ENCODE results near the gene ZW10. TPM values are rescaled to one million over a fixed set of nuclear protein-coding genes. Genes with fewer than 3 reads are reported as not detected.

ZW10 gene
- polyA plus RNA-seq, 3 donors, result 3.3 to 13.1 (median 10.2) TPM

DNA sequence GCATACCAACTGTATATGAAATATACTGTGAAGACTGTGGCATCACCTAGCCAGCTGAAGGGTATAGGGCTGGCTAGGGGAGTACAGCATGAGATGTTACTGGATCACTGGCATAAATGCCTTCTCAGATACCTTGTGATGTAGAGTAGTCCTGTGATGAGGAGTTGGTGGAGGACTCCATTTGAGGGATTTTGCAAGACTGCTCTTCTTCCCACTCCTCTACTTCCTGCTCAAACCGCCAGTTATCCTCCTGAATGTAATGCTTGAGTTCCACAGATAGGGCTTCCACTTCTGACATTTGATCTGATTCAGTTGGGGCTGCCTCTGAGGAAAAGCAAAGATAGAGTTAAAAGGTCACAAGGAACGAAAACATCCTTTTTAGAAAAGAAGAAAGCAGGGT, 35.4 kb upstream of the ZW10 start:
- H3K36me3 ChIP-seq (replicated peaks in 1 of 2; ENCODE audit: control insufficient read depth in 1 of 2, insufficient read depth in 2 of 2, low read length in 2 of 2), result peaks cover 48 to 92% of the 10 kb centered on the region in 2 donors

DNA sequence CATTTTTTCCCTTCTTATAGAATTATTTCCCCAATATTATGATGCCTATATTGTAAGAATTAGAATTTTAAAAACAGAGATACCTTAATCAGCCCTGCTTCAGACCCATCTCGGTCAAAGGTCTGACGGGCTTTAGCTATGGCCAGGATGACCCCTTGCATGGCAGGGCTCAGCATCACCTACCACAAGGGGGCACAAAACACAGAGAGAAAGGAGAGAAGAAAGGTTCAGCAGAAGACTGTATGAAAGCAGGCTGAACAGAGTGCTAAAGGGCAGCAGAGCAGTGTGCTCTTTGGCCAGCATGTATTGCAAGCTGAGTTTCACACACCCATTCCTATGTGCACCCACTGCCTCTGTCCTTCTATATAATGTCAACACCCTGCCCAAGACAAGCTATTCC, 32.9 kb upstream of the ZW10 start:
- no peaks in the 10 kb centered on the region for H3K79me2 ChIP-seq (ENCODE audit: insufficient read depth, low read length)
- H3K4me3 ChIP-seq (replicated peaks in 1 of 3; ENCODE audit: low read depth in 2 of 3, low read length in 3 of 3), result no peak overlapping the region
- H3K27me3 ChIP-seq (ENCODE audit: control insufficient read depth in 2 of 2, insufficient read depth in 2 of 2, low read length in 2 of 2), result no peaks in the 10 kb centered on the region
- no peaks in the 10 kb centered on the region for H3K27me3 Mint-ChIP-seq (ENCODE audit: low read depth in 3 of 3)
- H3K36me3 Mint-ChIP-seq, result peaks cover 69 to 72% of the 10 kb centered on the region in 2 donors
- no peaks in the 10 kb centered on the region for H3K9me3 Mint-ChIP-seq
- H3K36me3 ChIP-seq (replicated peaks in 1 of 2; ENCODE audit: control insufficient read depth in 1 of 2, insufficient read depth in 2 of 2, low read length in 2 of 2), result peaks cover 61 to 96% of the 10 kb centered on the region in 2 donors
- no peaks in the 10 kb centered on the region for H4K20me1 ChIP-seq (ENCODE audit: insufficient read depth, low read length)
- H3K27ac ChIP-seq (ENCODE audit: low read depth in 1 of 2, low read length in 2 of 2), result no peak overlapping the region
- H3K9me3 ChIP-seq (replicated peaks in 1 of 2; ENCODE audit: control insufficient read depth in 1 of 2, insufficient read depth in 1 of 2, low read length in 2 of 2), result no peaks in the 10 kb centered on the region
- H3K4me1 ChIP-seq (ENCODE audit: control insufficient read depth in 1 of 2, insufficient read depth in 2 of 2, low read length in 2 of 2), result no peaks in the 10 kb centered on the region
- H3K4me1 Mint-ChIP-seq, result no peaks in the 10 kb centered on the region
- H2AFZ ChIP-seq (ENCODE audit: insufficient read depth, low read depth, low read length, poor library complexity, severe bottlenecking), result no peak overlapping the region
- H3K9ac ChIP-seq (ENCODE audit: insufficient read depth, low read length, poor library complexity, severe bottlenecking), result no peak overlapping the region
- H3K4me2 ChIP-seq (replicated peaks; ENCODE audit: extremely low read depth, low read length, poor library complexity, severe bottlenecking), result no peak overlapping the region
- intact Hi-C loops (cut with micrococcal nuclease), result no loop called here
- TF ChIP-seq, protein P1, sequence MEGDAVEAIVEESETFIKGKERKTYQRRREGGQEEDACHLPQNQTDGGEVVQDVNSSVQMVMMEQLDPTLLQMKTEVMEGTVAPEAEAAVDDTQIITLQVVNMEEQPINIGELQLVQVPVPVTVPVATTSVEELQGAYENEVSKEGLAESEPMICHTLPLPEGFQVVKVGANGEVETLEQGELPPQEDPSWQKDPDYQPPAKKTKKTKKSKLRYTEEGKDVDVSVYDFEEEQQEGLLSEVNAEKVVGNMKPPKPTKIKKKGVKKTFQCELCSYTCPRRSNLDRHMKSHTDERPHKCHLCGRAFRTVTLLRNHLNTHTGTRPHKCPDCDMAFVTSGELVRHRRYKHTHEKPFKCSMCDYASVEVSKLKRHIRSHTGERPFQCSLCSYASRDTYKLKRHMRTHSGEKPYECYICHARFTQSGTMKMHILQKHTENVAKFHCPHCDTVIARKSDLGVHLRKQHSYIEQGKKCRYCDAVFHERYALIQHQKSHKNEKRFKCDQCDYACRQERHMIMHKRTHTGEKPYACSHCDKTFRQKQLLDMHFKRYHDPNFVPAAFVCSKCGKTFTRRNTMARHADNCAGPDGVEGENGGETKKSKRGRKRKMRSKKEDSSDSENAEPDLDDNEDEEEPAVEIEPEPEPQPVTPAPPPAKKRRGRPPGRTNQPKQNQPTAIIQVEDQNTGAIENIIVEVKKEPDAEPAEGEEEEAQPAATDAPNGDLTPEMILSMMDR (IDR thresholded peaks at IDR 0.05), result peak; percentile 17
- H3K27ac Mint-ChIP-seq, result peak overlapping the region in 1 of 7 donors; percentile 35
- H3K4me3 Mint-ChIP-seq, result no peak overlapping the region
- WGBS (ENCODE audit: insufficient coverage), result no CpG with 5 or more reads among the region's 2 CpGs
- no peak for DNase-seq

More for the DNA sequence above, 35.4 kb upstream of the ZW10 start:
- Histone ChIP-seq H3K4me1 (ENCODE audit: control insufficient read depth in 1 of 2, insufficient read depth in 2 of 2, low read length in 2 of 2) (no peaks in the 10 kb centered on the region), H3K4me2 (replicated peaks; ENCODE audit: extremely low read depth, low read length, poor library complexity, severe bottlenecking) (no peak overlapping the region), H3K27me3 (ENCODE audit: control insufficient read depth in 2 of 2, insufficient read depth in 2 of 2, low read length in 2 of 2) (no peaks in the 10 kb centered on the region), H4K20me1 (ENCODE audit: insufficient read depth, low read length) (no peaks in the 10 kb centered on the region), H3K9me3 (replicated peaks in 1 of 2; ENCODE audit: control insufficient read depth in 1 of 2, insufficient read depth in 1 of 2, low read length in 2 of 2) (no peaks in the 10 kb centered on the region), H3K4me3 (replicated peaks in 1 of 3; ENCODE audit: low read depth in 2 of 3, low read length in 3 of 3) (no peak overlapping the region), H3K79me2 (ENCODE audit: insufficient read depth, low read length) (no peaks in the 10 kb centered on the region), H2AFZ (ENCODE audit: insufficient read depth, low read depth, low read length, poor library complexity, severe bottlenecking) (no peak overlapping the region), H3K9ac (ENCODE audit: insufficient read depth, low read length, poor library complexity, severe bottlenecking) (no peak overlapping the region), H3K27ac (ENCODE audit: low read depth in 1 of 2, low read length in 2 of 2) (no peak overlapping the region)
- H3K36me3 Mint-ChIP-seq, result peaks cover 66 to 76% of the 10 kb centered on the region in 2 donors
- peaks cover 0 to 2% (median 0%) of the 10 kb centered on the region in 3 donors for H3K27me3 Mint-ChIP-seq (ENCODE audit: low read depth in 3 of 3)
- DNase-seq, result no peak
- intact Hi-C loops (cut with micrococcal nuclease), result no loop called here
- no peaks in the 10 kb centered on the region for H3K4me1 Mint-ChIP-seq
- H3K9me3 Mint-ChIP-seq, result no peaks in the 10 kb centered on the region
- H3K4me3 Mint-ChIP-seq, result no peak overlapping the region
- no CpG with 5 or more reads among the region's 2 CpGs for WGBS (ENCODE audit: insufficient coverage)
- TF ChIP-seq, protein P1 (IDR thresholded peaks at IDR 0.05), result no peak
- no peak overlapping the region for H3K27ac Mint-ChIP-seq

Measured in CD14-positive monocyte (primary cell).